ENCODE measurements around the gene PYDC2. TPM values are rescaled to one million over a fixed set of nuclear protein-coding genes. Genes with fewer than 3 reads are reported as not detected.

The PYDC2 gene
- total RNA-seq, 1 experiment from 2014 or later, result not detected

Other genes starting within 250 kb of the PYDC2 start
- gene CCDC50, start 131.8 kb upstream of the PYDC2 start, total RNA-seq (2014; rRNA removed; shearing (Covaris generic); ENCODE audit: low replicate concordance), result 65.4 and 93.9 TPM in 2 replicates
- gene UTS2B, start 130.6 kb upstream of the PYDC2 start, total RNA-seq (2014; rRNA removed; shearing (Covaris generic); ENCODE audit: low replicate concordance), result not detected in 2 replicates